Smooth muscle cell (in vitro differentiated cells): ENCODE measurements around the gene MAL. TPM values are rescaled to one million over a fixed set of nuclear protein-coding genes. Genes with fewer than 3 reads are reported as not detected.

ENCODE experiments used
- DNase-seq: peaks from one replicate; lab custom pipeline; 2025; ENCODE audit not compliant: unreplicated experiment; lab: John Stamatoyannopoulos, UW
- H2AFZ ChIP-seq: fragments of 200-600 bp; sonication (generic); 2 replicates; pipeline ENCODE4 v1.6.0; 2016; ENCODE audit warnings: antibody characterized with exemption, low read depth, mild to moderate bottlenecking
- H3F3A ChIP-seq: fragments of 200-600 bp; sonication (generic); 2 replicates; pipeline ENCODE4 v1.6.0; 2017; ENCODE audit warnings: antibody characterized with exemption, low read depth
- H3K27ac ChIP-seq: fragments of 200-600 bp; sonication (generic); 2 replicates; pipeline ENCODE4 v1.5.1; 2016; ENCODE audit warnings: low read depth, mild to moderate bottlenecking
- H3K27me3 ChIP-seq: fragments of 200-600 bp; sonication (generic); 2 replicates; pipeline ENCODE4 v1.6.1; 2016; ENCODE audit warnings: low read depth, mild to moderate bottlenecking
- H3K36me3 ChIP-seq: fragments of 200-600 bp; sonication (generic); 2 replicates; pipeline ENCODE4 v1.5.1; 2016; ENCODE audit warnings: low read depth
- H3K4me1 ChIP-seq: fragments of 200-600 bp; sonication (generic); 2 replicates; pipeline ENCODE4 v1.5.1; 2016; ENCODE audit warnings: low read depth
- H3K4me2 ChIP-seq: fragments of 200-600 bp; sonication (generic); 2 replicates; pipeline ENCODE4 v1.6.0; 2016; ENCODE audit warnings: mild to moderate bottlenecking
- H3K4me3 ChIP-seq: fragments of 200-600 bp; sonication (generic); 2 replicates; pipeline ENCODE4 v1.5.1; 2016; ENCODE audit warnings: mild to moderate bottlenecking
- H3K79me2 ChIP-seq: fragments of 200-600 bp; sonication (generic); 2 replicates; pipeline ENCODE4 v1.6.0; 2016; ENCODE audit warnings: low read depth, mild to moderate bottlenecking
- H3K9ac ChIP-seq: fragments of 200-600 bp; sonication (generic); 2 replicates; pipeline ENCODE4 v1.6.0; 2016; ENCODE audit warnings: low read depth
- H3K9me3 ChIP-seq: fragments of 200-600 bp; sonication (generic); replicated peaks from 2 replicates; pipeline ENCODE4 v1.5.1; 2016; ENCODE audit warnings: low read depth
- H4K20me1 ChIP-seq: fragments of 200-600 bp; sonication (generic); 2 replicates; pipeline ENCODE4 v1.6.0; 2016; ENCODE audit warnings: low read depth
- CTCF ChIP-seq: fragments of 200-600 bp; sonication (generic); IDR thresholded peaks from 2 replicates; pipeline ENCODE4 v1.5.1; 2017; ENCODE audit warnings: borderline replicate concordance, mild to moderate bottlenecking, antibody characterized with exemption; ENCODE audit not compliant: insufficient read depth, poor library complexity, severe bottlenecking
- WGBS: methylation state at CpG from one replicate; pipeline ENCODE4 v1.1.7; 2016; ENCODE audit warnings: low lambda C conversion rate; 5-methylcytosine and 5-hydroxymethylcytosine counted together
- polyA plus RNA-seq: library from polyadenylated mRNA; unstranded; fragments of >200 nt; fragmentation: Nextera tagmentation; extraction: Ambion mirVana; gene quantifications from 2 replicates; pipeline ENCODE4 v1.2.1, GENCODE V29; 2016
- total RNA-seq: library from RNA; depleted of rRNA; stranded (reverse); fragments of >200 nt; gene quantifications from 2 replicates; pipeline ENCODE4 v1.2.3, GENCODE V29; 2014

MAL gene
- total and polyA plus RNA-seq, 2 experiments from 2014 or later, result not detected

DNA sequence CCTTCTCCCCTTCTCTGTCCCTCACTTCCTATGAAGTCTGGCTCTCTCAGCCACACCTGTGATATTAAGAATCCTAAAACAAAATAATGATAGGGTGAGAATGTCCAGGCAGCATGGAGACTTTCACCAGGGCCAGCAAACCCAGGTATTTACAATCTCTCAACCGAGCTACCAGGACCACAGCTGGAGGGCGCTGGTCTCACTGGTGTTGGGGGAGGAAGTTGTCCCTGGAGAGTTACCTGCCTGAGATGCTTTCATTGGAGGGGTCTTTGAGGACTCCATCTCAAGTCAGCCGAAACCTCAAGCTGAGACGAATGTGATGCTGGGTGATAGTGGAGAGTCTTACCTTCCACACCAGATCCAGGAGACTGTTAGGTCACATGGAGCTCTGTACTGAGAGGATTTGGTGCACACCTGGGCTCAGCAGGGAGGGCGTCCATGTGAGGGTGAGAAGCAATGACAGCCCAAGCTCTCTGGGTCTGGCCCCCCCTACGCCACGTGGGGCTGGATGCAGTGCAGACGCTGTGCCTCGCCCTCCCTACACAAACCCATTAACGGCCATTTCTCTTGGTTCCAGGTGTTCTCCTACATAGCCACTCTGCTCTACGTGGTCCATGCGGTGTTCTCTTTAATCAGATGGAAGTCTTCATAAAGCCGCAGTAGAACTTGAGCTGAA is 27.4 kb downstream of the MAL start:
- Histone ChIP-seq H2AFZ (no peak overlapping the region), H3K4me1 (no peaks in the 10 kb centered on the region)
- no peak for DNase-seq

DNA sequence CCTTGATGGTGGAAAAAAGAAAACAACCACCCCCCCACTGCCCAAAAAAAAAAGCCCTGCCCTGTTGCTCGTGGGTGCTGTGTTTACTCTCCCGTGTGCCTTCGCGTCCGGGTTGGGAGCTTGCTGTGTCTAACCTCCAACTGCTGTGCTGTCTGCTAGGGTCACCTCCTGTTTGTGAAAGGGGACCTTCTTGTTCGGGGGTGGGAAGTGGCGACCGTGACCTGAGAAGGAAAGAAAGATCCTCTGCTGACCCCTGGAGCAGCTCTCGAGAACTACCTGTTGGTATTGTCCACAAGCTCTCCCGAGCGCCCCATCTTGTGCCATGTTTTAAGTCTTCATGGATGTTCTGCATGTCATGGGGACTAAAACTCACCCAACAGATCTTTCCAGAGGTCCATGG is 28.0 kb downstream of the MAL start:
- H3F3A ChIP-seq, result no peaks in the 10 kb centered on the region
- WGBS, result 70% methylated on average over 11 of the region's 11 CpGs
- H4K20me1 ChIP-seq, result no peaks in the 10 kb centered on the region
- no peaks in the 10 kb centered on the region for H3K27me3 ChIP-seq
- H3K27ac ChIP-seq, result no peak overlapping the region
- no peak for TF ChIP-seq CTCF
- H2AFZ ChIP-seq, result no peak overlapping the region
- no peaks in the 10 kb centered on the region for H3K4me1 ChIP-seq
- no peaks in the 10 kb centered on the region for H3K36me3 ChIP-seq
- no peak overlapping the region for H3K4me3 ChIP-seq
- no peaks in the 10 kb centered on the region for H3K79me2 ChIP-seq
- no peak for DNase-seq
- no peak overlapping the region for H3K9ac ChIP-seq
- no peak overlapping the region for H3K4me2 ChIP-seq
- no peaks in the 10 kb centered on the region for H3K9me3 ChIP-seq

More for the DNA sequence above, 27.4 kb downstream of the MAL start:
- no peak overlapping the region for H3K4me2 ChIP-seq
- H3K27ac ChIP-seq, result no peak overlapping the region
- H3K4me3 ChIP-seq, result no peak overlapping the region
- H3K9ac ChIP-seq, result no peak overlapping the region
- WGBS, result 74% methylated on average over 13 of the region's 13 CpGs
- H3K79me2 ChIP-seq, result no peaks in the 10 kb centered on the region
- H3K9me3 ChIP-seq, result no peaks in the 10 kb centered on the region
- no peaks in the 10 kb centered on the region for H3K27me3 ChIP-seq
- no peaks in the 10 kb centered on the region for H3K36me3 ChIP-seq
- no peaks in the 10 kb centered on the region for H3F3A ChIP-seq
- no peak for TF ChIP-seq CTCF
- no peaks in the 10 kb centered on the region for H4K20me1 ChIP-seq

DNA sequence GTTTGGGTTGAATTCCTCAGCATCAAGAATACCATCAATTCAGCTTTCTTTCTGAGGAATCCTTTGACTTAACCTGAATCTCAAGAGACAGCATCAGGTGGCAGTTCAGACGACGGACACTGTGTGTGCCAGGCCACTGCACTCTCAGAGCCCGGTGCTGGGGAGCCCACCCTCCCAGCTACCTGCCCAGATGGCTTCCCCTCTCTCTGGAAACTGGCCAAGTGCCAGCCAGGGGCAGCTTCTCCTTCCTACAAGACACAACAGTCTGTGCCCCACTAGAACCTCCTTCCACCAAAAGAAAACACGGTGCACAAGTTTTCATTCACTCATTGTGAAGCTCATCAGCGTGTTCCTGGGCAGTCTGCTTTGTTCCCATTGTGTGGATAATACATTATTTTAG is 28.5 kb downstream of the MAL start:
- Histone ChIP-seq H3K27me3 (no peaks in the 10 kb centered on the region), H3K9me3 (no peaks in the 10 kb centered on the region), H2AFZ (no peak overlapping the region), H3K9ac (no peak overlapping the region), H3K36me3 (no peaks in the 10 kb centered on the region), H3K4me2 (no peak overlapping the region), H4K20me1 (no peaks in the 10 kb centered on the region), H3K27ac (no peak overlapping the region), H3K4me1 (no peaks in the 10 kb centered on the region), H3K4me3 (no peak overlapping the region), H3K79me2 (no peaks in the 10 kb centered on the region), H3F3A (no peaks in the 10 kb centered on the region)
- TF ChIP-seq CTCF, result no peak
- DNase-seq, result no peak
- WGBS, result 73% methylated on average over 5 of the region's 5 CpGs

DNA sequence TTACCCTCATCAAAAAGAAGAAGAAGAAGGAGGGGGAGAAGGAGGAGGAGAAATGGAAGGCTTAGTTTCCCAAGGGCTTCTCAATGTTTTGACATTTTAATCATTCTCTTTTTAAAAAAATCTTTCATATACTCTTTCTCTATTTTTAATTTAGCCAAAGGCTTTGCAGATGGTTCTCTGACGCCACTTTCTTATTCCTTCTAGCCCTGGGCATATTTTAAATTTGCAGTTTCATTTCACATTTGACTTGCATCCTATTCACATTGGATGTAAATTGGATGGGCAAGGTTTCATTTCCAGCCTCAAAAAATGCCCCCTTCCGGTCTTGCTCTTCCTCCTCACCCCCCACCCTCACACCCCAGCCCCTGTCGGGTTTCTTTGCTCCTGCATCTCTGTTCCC is 29.8 kb downstream of the MAL start:
- no peaks in the 10 kb centered on the region for H4K20me1 ChIP-seq
- no peak overlapping the region for H2AFZ ChIP-seq
- H3K36me3 ChIP-seq, result no peaks in the 10 kb centered on the region
- WGBS, result 67% methylated on average over 3 of the region's 3 CpGs
- no peaks in the 10 kb centered on the region for H3K79me2 ChIP-seq
- H3K4me1 ChIP-seq, result no peaks in the 10 kb centered on the region
- H3K9me3 ChIP-seq, result no peaks in the 10 kb centered on the region
- H3K27ac ChIP-seq, result no peak overlapping the region
- H3F3A ChIP-seq, result no peaks in the 10 kb centered on the region
- H3K4me3 ChIP-seq, result no peak overlapping the region
- no peaks in the 10 kb centered on the region for H3K27me3 ChIP-seq
- TF ChIP-seq CTCF, result no peak
- DNase-seq, result no peak
- no peak overlapping the region for H3K9ac ChIP-seq
- H3K4me2 ChIP-seq, result no peak overlapping the region
